GM20431 (cell line): ENCODE data around the gene LINGO1.

ENCODE experiments used
- in situ Hi-C: fragments of 300-500 bp; cut with MseI, MboI; formaldehyde crosslinking; loops from one replicate; pipeline ENCODE4 v1.15.0; 2020; ENCODE audit warnings: low sequenced_read_pairs; ENCODE audit not compliant: unreplicated experiment

The LINGO1 gene

GRCh38 chr15:77620960-77621647 is 11.6 kb downstream of the LINGO1 start:
- in situ Hi-C loops = no loop called here

- in situ Hi-C loops = no loop called here
These were observed 12.4 kb downstream of the LINGO1 start for GRCh38 chr15:77620297-77620696.

- in situ Hi-C loops = no loop called here
These were observed 12.8 kb downstream of the LINGO1 start for GRCh38 chr15:77619883-77620282.

- in situ Hi-C loops = no loop called here
These were observed 15.1 kb downstream of the LINGO1 start for GRCh38 chr15:77617476-77618230.

GRCh38 chr15:77616072-77616471 is 16.6 kb downstream of the LINGO1 start:
- in situ Hi-C loops = no loop called here

GRCh38 chr15:77615472-77615871 is 17.2 kb downstream of the LINGO1 start:
- in situ Hi-C loops = no loop called here

- in situ Hi-C loops = no loop called here
These were observed 18.4 kb downstream of the LINGO1 start for GRCh38 chr15:77614251-77614806.

- in situ Hi-C loops = no loop called here
These were observed 18.9 kb downstream of the LINGO1 start for GRCh38 chr15:77613814-77614213.

GRCh38 chr15:77612958-77613601 is 19.6 kb downstream of the LINGO1 start:
- in situ Hi-C loops = no loop called here

- in situ Hi-C loops = no loop called here
These were observed 20.9 kb downstream of the LINGO1 start for GRCh38 chr15:77611767-77612166.

GRCh38 chr15:77610731-77611130 is 22.0 kb downstream of the LINGO1 start:
- in situ Hi-C loops = no loop called here

GRCh38 chr15:77609558-77609957 is 23.2 kb downstream of the LINGO1 start:
- in situ Hi-C loops = no loop called here

GRCh38 chr15:77608774-77609173 is 23.9 kb downstream of the LINGO1 start:
- in situ Hi-C loops = no loop called here

GRCh38 chr15:77607894-77608261 is 24.8 kb downstream of the LINGO1 start:
- in situ Hi-C loops = no loop called here

- in situ Hi-C loops = no loop called here
These were observed 25.4 kb downstream of the LINGO1 start for GRCh38 chr15:77607111-77607893.

GRCh38 chr15:77606142-77607034 is 26.3 kb downstream of the LINGO1 start:
- in situ Hi-C loops = no loop called here

GRCh38 chr15:77605547-77605946 is 27.2 kb downstream of the LINGO1 start:
- in situ Hi-C loops = no loop called here

- in situ Hi-C loops = no loop called here
These were observed 27.7 kb downstream of the LINGO1 start for GRCh38 chr15:77604973-77605372.

GRCh38 chr15:77603611-77604336 is 28.9 kb downstream of the LINGO1 start:
- in situ Hi-C loops = no loop called here
